ENCODE data around the gene DHX34. TPM values are rescaled to one million over a fixed set of nuclear protein-coding genes. Genes with fewer than 3 reads are reported as not detected.
A peak's percentile ranks its signal among the peaks of the same experiment; 100 is the strongest.

The DHX34 gene
- total RNA-seq, 1 donor from 2014 or later = 17.7 TPM

- Histone ChIP-seq H3K36me3 (ENCODE audit: insufficient read depth, low read length) (no peaks in the 10 kb centered on the region), H4K20me1 (ENCODE audit: insufficient read depth, low read length) (peaks cover 29% of the 10 kb centered on the region), H3K4me3 (ENCODE audit: insufficient read depth, low read depth, low read length) (no peak overlapping the region), H3K4me1 (ENCODE audit: insufficient read depth, low read length) (no peaks in the 10 kb centered on the region), H3K27me3 (ENCODE audit: insufficient read depth, low read length) (peaks cover 38% of the 10 kb centered on the region), H3K9ac (ENCODE audit: low read length) (no peak overlapping the region), H2AFZ (ENCODE audit: low read depth, low read length) (no peak overlapping the region), H3K27ac (ENCODE audit: low read depth, low read length) (no peak overlapping the region), H3K4me2 (ENCODE audit: low read length) (no peak overlapping the region), H3K79me2 (ENCODE audit: insufficient read depth, low read length) (no peaks in the 10 kb centered on the region), H3K9me3 (ENCODE audit: insufficient read depth, low read depth, low read length) (no peaks in the 10 kb centered on the region)
- Mint-ChIP-seq H3K4me1 (ENCODE audit: low read depth, unreplicated experiment) (peaks cover 18% of the 10 kb centered on the region), H3K9me3 (ENCODE audit: unreplicated experiment) (no peaks in the 10 kb centered on the region), H3K36me3 (ENCODE audit: low read depth, unreplicated experiment) (peaks cover 24% of the 10 kb centered on the region), H3K4me3 (ENCODE audit: unreplicated experiment) (no peak overlapping the region), H3K27ac (ENCODE audit: unreplicated experiment) (no peak overlapping the region), H3K27me3 (ENCODE audit: low read depth, unreplicated experiment) (peaks cover 4% of the 10 kb centered on the region)
- FAIRE-seq (no peak), DNase-seq (ENCODE audit: low read depth) (no peak)
- TF ChIP-seq EZH2 (IDR thresholded peaks at IDR 0.05; ENCODE audit: insufficient read depth, low read length) (no peak), CTCF (IDR thresholded peaks at IDR 0.05; ENCODE audit: insufficient read depth, low read depth, low read length) (no peak)
Observed at GRCh38 chr19:47416643-47416985, 67.5 kb downstream of the DHX34 start.

- DNase-seq (ENCODE audit: low read depth) (no peak), FAIRE-seq (no peak)
- H3K27me3 ChIP-seq (ENCODE audit: insufficient read depth, low read length) = peaks cover 42% of the 10 kb centered on the region
- no peaks in the 10 kb centered on the region for H3K79me2 ChIP-seq (ENCODE audit: insufficient read depth, low read length)
- Mint-ChIP-seq H3K4me3 (ENCODE audit: unreplicated experiment) (peak overlapping the region; percentile 89), H3K27ac (ENCODE audit: unreplicated experiment) (peak overlapping the region; percentile 22), H3K4me1 (ENCODE audit: low read depth, unreplicated experiment) (peaks cover 21% of the 10 kb centered on the region), H3K27me3 (ENCODE audit: low read depth, unreplicated experiment) (peaks cover 6% of the 10 kb centered on the region), H3K9me3 (ENCODE audit: unreplicated experiment) (no peaks in the 10 kb centered on the region), H3K36me3 (ENCODE audit: low read depth, unreplicated experiment) (peaks cover 22% of the 10 kb centered on the region)
- H3K4me3 ChIP-seq (ENCODE audit: insufficient read depth, low read depth, low read length) = no peak overlapping the region
- no peak for TF ChIP-seq EZH2 (IDR thresholded peaks at IDR 0.05; ENCODE audit: insufficient read depth, low read length)
- no peak for TF ChIP-seq CTCF (IDR thresholded peaks at IDR 0.05; ENCODE audit: insufficient read depth, low read depth, low read length)
- no peak overlapping the region for H2AFZ ChIP-seq (ENCODE audit: low read depth, low read length)
- H3K9ac ChIP-seq (ENCODE audit: low read length) = no peak overlapping the region
- no peaks in the 10 kb centered on the region for H3K36me3 ChIP-seq (ENCODE audit: insufficient read depth, low read length)
- H3K9me3 ChIP-seq (ENCODE audit: insufficient read depth, low read depth, low read length) = no peaks in the 10 kb centered on the region
- H3K27ac ChIP-seq (ENCODE audit: low read depth, low read length) = no peak overlapping the region
- H3K4me1 ChIP-seq (ENCODE audit: insufficient read depth, low read length) = peaks cover 2% of the 10 kb centered on the region
- H4K20me1 ChIP-seq (ENCODE audit: insufficient read depth, low read length) = peaks cover 29% of the 10 kb centered on the region
- H3K4me2 ChIP-seq (ENCODE audit: low read length) = peak overlapping the region; percentile 82
Observed at GRCh38 chr19:47417107-47417745, 68.1 kb downstream of the DHX34 start.
